Skeletal muscle satellite cell (primary cell): ENCODE results near the gene ZNF654.
A peak's percentile ranks its signal among the peaks of the same experiment; 100 is the strongest.

Experiments
- H3K27me3 ChIP-seq: 2 replicates; pipeline ENCODE4 v1.7.0; 2013; ENCODE audit warnings: low read length; ENCODE audit not compliant: control insufficient read depth, insufficient read depth
- H3K36me3 ChIP-seq: 2 replicates; pipeline ENCODE4 v1.7.0; 2013; ENCODE audit warnings: mild to moderate bottlenecking, control low read depth, low read length; ENCODE audit not compliant: insufficient read depth
- H3K4me1 ChIP-seq: 2 replicates; pipeline ENCODE4 v1.7.0; 2013; ENCODE audit warnings: low read length; ENCODE audit not compliant: control insufficient read depth, insufficient read depth
- H3K4me2 ChIP-seq: 2 replicates; pipeline ENCODE4 v1.7.0; 2013; ENCODE audit warnings: mild to moderate bottlenecking, low read length
- H3K4me3 ChIP-seq: 2 replicates; pipeline ENCODE4 v1.7.0; 2013; ENCODE audit warnings: low read length
- H3K9ac ChIP-seq: 2 replicates; pipeline ENCODE4 v1.7.0; 2013; ENCODE audit warnings: mild to moderate bottlenecking, low read depth, low read length, moderate library complexity
- H3K9me3 ChIP-seq: replicated peaks from 2 replicates; pipeline ENCODE4 v1.7.0; 2013; ENCODE audit warnings: mild to moderate bottlenecking, control low read depth, low read length

Gene ZNF654

DNA sequence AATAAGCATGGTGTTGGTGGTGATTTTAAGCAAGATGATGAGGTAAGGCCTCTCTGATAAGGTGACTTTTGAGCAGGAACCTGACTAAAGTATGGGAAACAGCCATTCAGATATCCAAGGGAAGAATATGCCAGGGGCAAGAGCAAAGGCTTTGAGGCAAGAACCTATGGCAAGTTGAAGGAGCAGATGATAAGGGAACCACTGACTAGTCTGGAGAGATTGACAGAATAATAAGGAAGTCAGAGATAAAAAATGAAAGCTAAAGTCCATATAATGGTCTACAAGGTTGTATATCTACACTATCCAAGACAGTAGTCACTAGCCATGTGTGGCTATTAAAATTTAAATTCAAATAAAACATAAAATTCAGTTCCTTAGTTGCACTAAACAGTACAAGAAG is 88.2 kb downstream of the ZNF654 start:
- Histone ChIP-seq H3K27me3 (no peaks in the 10 kb centered on the region), H3K4me2 (no peak overlapping the region), H3K4me1 (peaks cover 25% of the 10 kb centered on the region), H3K36me3 (no peaks in the 10 kb centered on the region), H3K4me3 (no peak overlapping the region), H3K9me3 (no peaks in the 10 kb centered on the region), H3K9ac (no peak overlapping the region)

DNA sequence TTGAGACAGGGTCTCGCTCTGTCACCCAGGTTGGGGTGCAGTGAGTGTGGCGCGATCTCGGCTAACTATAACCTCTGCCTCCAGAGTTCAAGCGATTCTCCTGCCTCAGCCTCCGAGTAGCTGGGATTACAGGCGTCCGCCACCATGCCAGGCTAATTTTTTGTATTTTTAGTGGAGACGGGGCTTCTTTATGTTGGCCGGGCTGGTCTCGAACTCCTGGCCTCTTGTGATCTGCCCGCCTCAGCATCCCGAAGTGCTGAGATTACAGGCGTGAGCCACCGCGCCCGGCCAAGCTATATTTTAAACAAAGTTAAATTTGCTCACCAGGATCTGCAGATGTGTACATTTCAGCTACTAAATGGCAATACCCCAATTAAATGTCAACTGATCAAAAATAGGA is 89.6 kb downstream of the ZNF654 start:
- Histone ChIP-seq H3K9me3 (no peaks in the 10 kb centered on the region), H3K27me3 (no peaks in the 10 kb centered on the region), H3K4me3 (peak overlapping the region; percentile 97), H3K36me3 (no peaks in the 10 kb centered on the region), H3K4me2 (peak overlapping the region; percentile 92), H3K4me1 (peaks cover 12% of the 10 kb centered on the region), H3K9ac (peak overlapping the region; percentile 96)

DNA sequence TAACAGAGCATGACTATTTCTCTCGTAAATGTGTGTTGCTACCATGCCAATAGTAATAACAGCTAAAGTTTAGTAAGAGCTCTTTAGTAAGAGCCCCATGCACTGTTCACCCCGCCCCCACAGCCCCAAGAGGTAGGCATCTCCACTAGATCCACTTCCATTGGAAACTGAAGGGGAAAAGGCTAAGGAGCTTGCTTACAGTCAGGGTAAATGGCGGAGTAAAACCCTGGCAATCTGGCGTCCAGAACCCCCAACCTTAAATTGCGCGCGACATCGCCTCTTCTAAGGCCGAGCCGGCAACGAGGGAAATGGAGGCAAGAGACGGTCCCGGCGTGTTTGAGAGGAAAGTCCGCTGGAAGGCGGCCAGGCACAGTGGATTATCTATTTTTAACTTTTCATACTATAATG is 90.0 kb downstream of the ZNF654 start:
- no peaks in the 10 kb centered on the region for H3K9me3 ChIP-seq
- H3K4me2 ChIP-seq: peak overlapping the region; percentile 92
- peaks cover 9% of the 10 kb centered on the region for H3K4me1 ChIP-seq
- peaks cover 2% of the 10 kb centered on the region for H3K36me3 ChIP-seq
- peak overlapping the region; percentile 96 for H3K9ac ChIP-seq
- H3K4me3 ChIP-seq: peak overlapping the region; percentile 97
- H3K27me3 ChIP-seq: no peaks in the 10 kb centered on the region

GRCh38 chr3:88149509-88150362 is 90.7 kb downstream of the ZNF654 start, which contains the start of gene C3orf38:
C3orf38 (plus strand) TSS chr3:88149959; CDS start chr3:88150053, 94 bp downstream.
- peaks cover 8% of the 10 kb centered on the region for H3K36me3 ChIP-seq
- no peaks in the 10 kb centered on the region for H3K9me3 ChIP-seq
- peak within 1 kb of the TSS; percentile 92 for H3K4me2 ChIP-seq
- no peaks in the 10 kb centered on the region for H3K27me3 ChIP-seq
- peak within 1 kb of the TSS; percentile 96 for H3K9ac ChIP-seq
- peaks cover 9% of the 10 kb centered on the region for H3K4me1 ChIP-seq
- H3K4me3 ChIP-seq: peak within 1 kb of the TSS; percentile 97

DNA sequence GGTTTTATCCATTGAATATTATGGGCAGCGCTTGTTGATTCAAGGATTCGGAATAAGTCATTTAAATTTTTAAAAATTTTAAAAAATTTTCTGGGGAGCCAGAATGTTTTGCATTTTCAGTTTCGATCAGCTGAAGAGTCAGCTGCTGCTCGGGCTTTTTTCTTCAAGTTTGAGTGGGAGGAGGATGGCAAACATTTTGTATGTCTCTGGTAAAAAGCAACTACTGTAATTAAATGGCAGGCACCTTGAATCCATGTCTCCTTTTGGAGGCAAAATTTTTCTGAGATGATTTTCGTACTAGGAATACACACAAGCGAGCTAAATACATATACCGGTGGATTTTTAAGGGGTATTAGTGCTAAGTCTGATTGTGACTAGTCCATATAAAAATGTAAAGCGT is 91.3 kb downstream of the ZNF654 start:
- no peaks in the 10 kb centered on the region for H3K9me3 ChIP-seq

GRCh38 chr3:88150806-88151205 is 91.8 kb downstream of the ZNF654 start:
- Histone ChIP-seq H3K27me3 (no peaks in the 10 kb centered on the region), H3K9me3 (no peaks in the 10 kb centered on the region), H3K4me3 (peak overlapping the region; percentile 97), H3K4me1 (peaks cover 9% of the 10 kb centered on the region), H3K4me2 (peak overlapping the region; percentile 92), H3K36me3 (peaks cover 15% of the 10 kb centered on the region), H3K9ac (peak overlapping the region; percentile 96)

More for the DNA sequence above, 91.3 kb downstream of the ZNF654 start:
- Histone ChIP-seq H3K4me2 (peak overlapping the region; percentile 92), H3K36me3 (peaks cover 12% of the 10 kb centered on the region), H3K9ac (peak overlapping the region; percentile 96), H3K4me1 (peaks cover 9% of the 10 kb centered on the region), H3K4me3 (peak overlapping the region; percentile 97), H3K27me3 (no peaks in the 10 kb centered on the region)

GRCh38 chr3:88151358-88151757 is 92.3 kb downstream of the ZNF654 start:
- Histone ChIP-seq H3K9ac (peak overlapping the region; percentile 96), H3K9me3 (no peaks in the 10 kb centered on the region), H3K27me3 (no peaks in the 10 kb centered on the region), H3K36me3 (peaks cover 21% of the 10 kb centered on the region), H3K4me1 (peaks cover 9% of the 10 kb centered on the region), H3K4me2 (peak overlapping the region; percentile 92), H3K4me3 (peak overlapping the region; percentile 97)

DNA sequence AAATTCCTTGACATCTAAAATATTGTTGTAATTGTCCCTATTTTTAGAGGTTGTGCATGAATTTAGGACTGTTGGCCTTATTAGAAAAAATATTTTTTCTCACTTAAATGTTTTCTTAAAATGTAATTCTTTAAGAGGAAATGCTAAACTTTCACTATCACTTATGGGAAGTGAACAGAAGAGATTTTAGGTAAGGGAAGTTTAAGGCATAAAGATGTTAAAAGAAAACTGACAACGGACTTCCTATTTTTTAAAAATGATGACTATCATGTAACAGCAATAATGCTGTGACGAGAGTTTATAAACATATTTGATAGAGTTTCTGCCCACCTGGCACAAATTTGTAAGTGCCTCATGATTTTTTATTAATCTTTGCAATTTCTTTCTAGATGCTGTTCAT is 93.8 kb downstream of the ZNF654 start:
- Histone ChIP-seq H3K4me3 (no peak overlapping the region), H3K9me3 (no peaks in the 10 kb centered on the region), H3K9ac (no peak overlapping the region), H3K4me2 (no peak overlapping the region), H3K27me3 (no peaks in the 10 kb centered on the region), H3K36me3 (peaks cover 36% of the 10 kb centered on the region), H3K4me1 (peaks cover 9% of the 10 kb centered on the region)

GRCh38 chr3:88166419-88166971 is 107.4 kb downstream of the ZNF654 start:
- H3K4me2 ChIP-seq: no peak overlapping the region
- H3K9me3 ChIP-seq: no peaks in the 10 kb centered on the region
- H3K36me3 ChIP-seq: no peaks in the 10 kb centered on the region
- no peak overlapping the region for H3K9ac ChIP-seq
- no peaks in the 10 kb centered on the region for H3K27me3 ChIP-seq
- H3K4me3 ChIP-seq: no peak overlapping the region
- no peaks in the 10 kb centered on the region for H3K4me1 ChIP-seq

GRCh38 chr3:88167173-88167572 is 108.1 kb downstream of the ZNF654 start:
- H3K4me2 ChIP-seq: no peak overlapping the region
- H3K4me1 ChIP-seq: no peaks in the 10 kb centered on the region
- H3K36me3 ChIP-seq: no peaks in the 10 kb centered on the region
- no peak overlapping the region for H3K9ac ChIP-seq
- H3K4me3 ChIP-seq: no peak overlapping the region
- H3K9me3 ChIP-seq: no peaks in the 10 kb centered on the region
- H3K27me3 ChIP-seq: no peaks in the 10 kb centered on the region

DNA sequence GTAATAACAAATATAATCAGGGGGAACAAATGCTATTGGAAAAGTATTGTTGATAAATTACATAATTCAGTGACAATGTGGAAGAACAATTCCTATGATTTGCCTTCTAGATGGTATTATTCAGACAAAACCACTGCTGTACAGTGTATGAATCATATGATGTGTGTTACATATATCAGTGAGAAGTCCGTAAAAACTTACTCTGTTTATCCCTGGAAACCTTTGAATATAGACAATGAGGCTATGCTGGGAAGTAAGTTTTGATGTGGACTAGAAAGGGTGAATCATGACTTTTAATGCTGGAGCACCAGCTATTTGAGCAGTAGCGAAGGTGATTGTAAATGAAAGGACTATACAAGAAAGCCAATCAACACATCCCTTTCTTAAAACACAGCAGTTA is 108.6 kb downstream of the ZNF654 start:
- Histone ChIP-seq H3K4me1 (no peaks in the 10 kb centered on the region), H3K27me3 (no peaks in the 10 kb centered on the region), H3K9me3 (no peaks in the 10 kb centered on the region), H3K9ac (no peak overlapping the region), H3K4me2 (no peak overlapping the region), H3K36me3 (no peaks in the 10 kb centered on the region), H3K4me3 (no peak overlapping the region)
